ENCODE data around the gene GRIK2. TPM values are rescaled to one million over a fixed set of nuclear protein-coding genes. Genes with fewer than 3 reads are reported as not detected.
"Not testable (repeated sequence)": the region's sequence is repeated elsewhere in the genome, so short reads cannot be mapped to it uniquely, and the experiment has no call there.

Gene GRIK2
- 1 to 10 TPM; 1.5 to 8.9 (median 3.7) TPM for total RNA-seq
- under 1 TPM in 1 of 3 donors, not detected in 2; 0.25 TPM for polyA plus RNA-seq

GRCh38 chr6:101393251-101393828 lies at the start of gene GRIK2:
Gene GRIK2 (plus strand): TSS chr6:101393708.
- Histone ChIP-seq H3K36me3 (no peaks in the 10 kb centered on the region), H3K27me3 (peaks cover 5 to 66% (median 37%) of the 10 kb centered on the region in 3 donors), H3K9me3 (no peaks in the 10 kb centered on the region), H3K27ac (peak within 1 kb of the TSS in 1 of 4 donors; percentile 3), H3K4me3 (peak within 1 kb of the TSS; percentile 12 to 53 (median 44)), H3K4me1 (peaks cover 0 to 25% (median 13%) of the 10 kb centered on the region in 4 donors)
- 1 to 2% methylated on average over 45 of the region's 45 CpGs for WGBS, 2 donors
- TF ChIP-seq CTCF (IDR thresholded peaks at IDR 0.05) (peak in 1 of 4 experiments; percentile 8), EP300 (IDR thresholded peaks at IDR 0.05) (no peak), POLR2AphosphoS5 (IDR thresholded peaks at IDR 0.05) (no peak), POLR2A (IDR thresholded peaks at IDR 0.05) (no peak)
- intact Hi-C loops (cut with DNase I), result no loop called here
- DNase-seq, result no peak

- TF ChIP-seq POLR2AphosphoS5 (IDR thresholded peaks at IDR 0.05) (no peak), CTCF (IDR thresholded peaks at IDR 0.05) (no peak), POLR2A (IDR thresholded peaks at IDR 0.05) (no peak), EP300 (IDR thresholded peaks at IDR 0.05) (no peak)
- H3K27ac ChIP-seq, result no peak overlapping the region
- no peaks in the 10 kb centered on the region for H3K36me3 ChIP-seq
- intact Hi-C loops (cut with DNase I), result no loop called here
- WGBS, 2 donors, result 76 to 85% methylated on average over 5 of the region's 5 CpGs
- no peaks in the 10 kb centered on the region for H3K27me3 ChIP-seq
- H3K4me1 ChIP-seq, result no peaks in the 10 kb centered on the region
- no peak overlapping the region for H3K4me3 ChIP-seq
- H3K9me3 ChIP-seq, result peaks cover 0 to 3% (median 0%) of the 10 kb centered on the region in 4 donors
- DNase-seq, result no peak
These were observed 48.6 kb upstream of the GRIK2 start for GRCh38 chr6:101344885-101345284.

- no peak for TF ChIP-seq EP300 (IDR thresholded peaks at IDR 0.05)
- no peak for TF ChIP-seq POLR2AphosphoS5 (IDR thresholded peaks at IDR 0.05)
- no peak for TF ChIP-seq POLR2A (IDR thresholded peaks at IDR 0.05)
- no peak for TF ChIP-seq CTCF (IDR thresholded peaks at IDR 0.05)
- Histone ChIP-seq H3K4me3 (no peak overlapping the region), H3K27ac (no peak overlapping the region), H3K36me3 (no peaks in the 10 kb centered on the region), H3K27me3 (no peaks in the 10 kb centered on the region), H3K9me3 (peaks cover 0 to 3% (median 0%) of the 10 kb centered on the region in 4 donors), H3K4me1 (no peaks in the 10 kb centered on the region)
- 71 to 93% methylated on average over 3 of the region's 3 CpGs for WGBS, 2 donors
- DNase-seq, result no peak
- intact Hi-C loops (cut with DNase I), result no loop called here
These were observed 44.7 kb upstream of the GRIK2 start for GRCh38 chr6:101348816-101349215.

GRCh38 chr6:101350631-101351030 lies 42.9 kb upstream of the GRIK2 start:
- H3K9me3 ChIP-seq; H3K36me3 ChIP-seq; DNase-seq; intact Hi-C loops (cut with DNase I); H3K4me3 ChIP-seq; H3K27ac ChIP-seq; H3K27me3 ChIP-seq; H3K4me1 ChIP-seq: not testable (repeated sequence)
- 90 to 91% methylated on average over 6 of the region's 6 CpGs for WGBS, 2 donors

GRCh38 chr6:101351173-101351572 lies 42.3 kb upstream of the GRIK2 start:
- intact Hi-C loops (cut with DNase I), result no loop called here
- Histone ChIP-seq H3K9me3 (no peaks in the 10 kb centered on the region), H3K4me1 (no peaks in the 10 kb centered on the region), H3K4me3 (no peak overlapping the region), H3K27me3 (no peaks in the 10 kb centered on the region), H3K36me3 (no peaks in the 10 kb centered on the region), H3K27ac (no peak overlapping the region)
- DNase-seq, result no peak
- TF ChIP-seq CTCF (IDR thresholded peaks at IDR 0.05) (no peak), POLR2AphosphoS5 (IDR thresholded peaks at IDR 0.05) (no peak), POLR2A (IDR thresholded peaks at IDR 0.05) (no peak), EP300 (IDR thresholded peaks at IDR 0.05) (no peak)
- WGBS, 2 donors, result 87 to 88% methylated on average over 1 of the region's 1 CpG
